CD4-positive, alpha-beta T cell treated with Interleukin-15 for 1 hour (primary cell): ENCODE measurements around the gene WDFY4.

ENCODE experiments used
- DNase-seq: peaks from one replicate; pipeline ENCODE4 v3.0.0-alpha.2; 2020

WDFY4 gene

DNA sequence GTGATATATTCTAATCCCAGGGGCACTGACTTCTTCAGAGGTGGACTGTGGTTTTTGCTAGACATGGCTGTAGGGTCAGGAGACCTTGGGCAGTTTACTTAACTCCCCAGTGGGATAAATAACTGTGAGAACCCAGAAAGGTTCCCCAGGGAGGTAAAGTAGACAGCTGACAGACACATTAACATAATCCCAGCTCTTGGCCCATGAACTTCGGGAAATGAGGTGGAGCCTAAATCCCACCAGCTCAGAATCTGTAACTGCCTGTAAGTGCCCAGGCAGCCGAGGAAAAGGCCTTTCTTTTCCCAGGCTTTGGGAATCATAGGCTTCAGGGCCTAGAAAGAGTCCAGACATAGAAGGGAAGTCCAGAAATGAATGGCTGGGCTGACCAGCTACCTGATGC is 149.0 kb downstream of the WDFY4 start:
- no peak for DNase-seq

DNA sequence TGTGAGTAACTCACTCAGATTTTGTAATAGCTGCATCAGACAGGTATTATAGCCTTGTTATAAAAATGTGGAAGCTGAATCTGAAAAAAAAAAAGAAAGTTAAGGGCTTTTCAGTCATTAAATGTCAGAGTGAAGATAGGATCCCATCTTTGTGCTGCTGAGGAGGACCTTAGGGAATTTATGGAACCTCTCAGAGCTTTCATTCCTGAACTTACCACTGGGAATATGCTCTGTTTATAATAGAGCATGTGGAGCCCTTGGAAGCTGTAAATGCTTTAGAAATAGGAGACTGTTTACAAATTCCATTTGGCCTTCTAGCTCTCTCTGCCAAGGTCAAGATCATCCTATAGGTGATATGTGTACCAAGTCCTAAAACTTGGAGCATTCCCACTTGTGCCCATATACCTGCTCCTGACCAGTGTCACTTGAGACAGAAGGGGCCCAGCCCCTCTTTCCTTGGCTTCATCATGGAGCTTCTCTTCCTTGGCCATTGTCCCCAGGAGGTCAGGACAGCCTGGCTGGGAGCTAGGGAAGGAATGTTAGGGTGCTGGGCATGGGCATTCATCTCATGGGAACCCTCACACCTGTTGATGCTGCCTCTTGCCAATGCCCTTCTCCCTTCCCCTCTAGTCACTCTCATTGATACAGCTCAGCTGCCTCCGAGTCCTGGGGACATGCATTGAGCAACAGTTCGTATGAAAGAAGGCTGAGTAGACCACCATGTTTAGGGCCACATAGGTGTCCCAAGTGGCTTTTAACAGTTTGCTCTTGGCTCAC is 149.7 kb downstream of the WDFY4 start:
- DNase-seq, result no peak

GRCh38 chr10:48835781-48836180 is 151.1 kb downstream of the WDFY4 start:
- no peak for DNase-seq

DNA sequence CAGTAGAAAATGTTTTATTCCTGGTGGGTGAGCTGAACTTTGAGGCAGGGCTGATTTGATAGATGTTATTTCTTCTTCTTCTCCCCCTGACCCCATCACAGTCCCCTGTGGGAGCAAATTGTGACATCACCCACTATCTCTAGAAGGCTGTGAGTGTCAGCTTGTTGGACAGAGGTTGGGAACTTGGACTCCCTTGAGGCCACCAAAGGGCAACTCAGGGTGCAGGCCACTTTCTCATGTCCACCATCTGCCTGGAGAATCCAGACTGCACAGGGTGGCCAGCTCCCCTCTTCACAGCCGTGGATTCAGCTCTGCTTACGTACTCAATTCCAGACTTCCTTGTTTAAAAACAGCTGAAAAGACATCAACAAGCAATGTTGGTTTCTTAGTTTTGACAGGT is 151.9 kb downstream of the WDFY4 start:
- DNase-seq, result no peak

DNA sequence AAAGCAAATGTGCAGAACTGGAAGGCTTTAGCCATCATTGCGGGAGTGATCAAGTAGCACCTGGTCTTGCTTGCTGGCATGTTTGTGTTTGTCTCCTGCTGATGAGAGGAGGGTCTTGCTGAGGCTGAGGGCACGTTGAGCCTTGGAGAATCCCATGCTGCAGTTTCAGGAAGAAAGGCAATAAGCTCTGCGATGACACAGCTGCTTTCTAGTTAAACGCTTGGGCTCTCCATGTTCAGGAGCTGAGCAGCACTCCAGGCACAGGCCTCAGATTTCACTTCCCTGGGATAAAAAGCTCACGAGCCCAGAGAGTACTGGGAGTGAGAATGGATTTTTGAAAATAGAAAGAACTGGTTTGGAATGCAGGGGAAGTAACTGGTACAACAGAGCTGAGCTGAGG is 154.2 kb downstream of the WDFY4 start:
- DNase-seq, result no peak

DNA sequence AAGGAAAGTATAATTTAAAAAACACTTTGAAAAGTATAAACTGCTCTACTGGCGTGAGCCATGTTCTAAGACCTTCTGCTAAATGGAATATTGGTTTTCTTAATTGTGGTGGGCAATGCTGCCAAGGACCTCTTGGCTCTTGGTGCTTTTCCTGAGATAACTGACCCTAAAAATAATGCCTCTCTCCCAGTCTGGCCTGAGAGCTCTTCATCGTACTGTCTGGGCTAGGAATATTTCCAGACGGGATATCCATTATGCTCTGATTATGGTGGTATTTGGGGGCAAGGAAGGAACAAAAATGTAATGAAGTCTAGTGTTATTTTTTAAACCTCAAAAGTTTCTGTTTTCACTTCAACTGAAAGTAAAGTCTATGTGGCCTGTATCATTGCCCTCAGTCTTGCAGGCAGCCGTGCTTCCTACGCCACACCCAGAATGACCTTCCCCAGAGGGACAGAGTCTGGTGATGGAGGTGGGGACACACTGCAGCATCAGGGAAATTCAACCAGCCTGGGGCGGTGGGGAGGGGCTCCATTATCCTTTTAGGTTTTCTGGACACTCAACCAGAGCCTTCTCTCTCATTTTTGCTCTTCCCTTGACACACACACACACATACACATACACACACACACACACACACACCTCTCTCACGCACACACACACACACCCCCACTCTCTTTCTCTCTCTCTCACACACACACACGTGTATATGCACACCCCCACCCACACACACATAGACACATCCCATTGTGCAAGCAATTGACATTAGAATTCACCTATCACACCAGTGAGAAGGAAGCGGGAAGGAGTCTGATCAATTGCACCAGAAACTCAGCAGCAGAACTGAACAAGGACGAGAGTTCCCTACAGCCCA is 155.4 kb downstream of the WDFY4 start:
- no peak for DNase-seq

GRCh38 chr10:48842231-48842630 is 157.6 kb downstream of the WDFY4 start:
- DNase-seq, result no peak

GRCh38 chr10:48843198-48843597 is 158.5 kb downstream of the WDFY4 start:
- no peak for DNase-seq

GRCh38 chr10:48844616-48845015 is 159.9 kb downstream of the WDFY4 start:
- no peak for DNase-seq

DNA sequence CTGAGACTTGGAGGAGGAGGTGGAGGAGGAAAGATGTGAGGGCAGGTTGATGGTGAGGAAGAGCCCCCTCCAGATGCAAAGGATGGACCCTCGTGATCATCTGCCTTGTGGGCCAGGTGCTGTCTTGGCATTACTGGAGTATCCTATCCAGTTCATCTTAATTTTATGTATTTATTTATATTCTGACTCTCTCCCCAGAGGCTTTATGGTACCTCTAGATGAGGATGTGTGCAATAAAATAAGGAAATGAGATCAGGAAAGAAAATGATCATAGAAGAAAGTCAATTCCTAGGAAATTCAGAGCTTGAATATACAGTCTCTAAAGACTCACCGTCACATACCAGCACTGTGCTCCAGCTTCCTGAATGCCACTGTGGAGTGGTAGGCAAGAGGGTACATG is 160.8 kb downstream of the WDFY4 start:
- DNase-seq, result no peak

DNA sequence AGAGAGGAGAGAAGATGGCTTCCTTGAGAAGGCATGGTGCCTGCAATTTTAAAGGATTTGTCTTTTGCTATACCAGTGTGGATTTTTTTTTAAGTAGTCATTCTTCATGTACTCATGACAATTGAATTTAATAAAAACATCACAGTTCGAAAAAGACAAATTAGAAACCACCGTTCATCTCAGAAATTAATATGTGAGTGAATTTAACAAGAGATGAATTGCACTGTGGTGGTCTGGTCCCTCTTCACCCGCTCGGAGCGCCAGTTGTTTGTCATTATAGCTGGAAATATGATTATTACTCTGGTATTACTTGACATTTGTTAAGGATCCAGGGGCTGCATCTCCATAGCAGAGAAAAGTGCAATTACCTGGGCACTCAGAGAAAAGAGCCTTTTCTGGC is 163.0 kb downstream of the WDFY4 start:
- no peak for DNase-seq

GRCh38 chr10:48856855-48857254 is 172.2 kb downstream of the WDFY4 start:
- DNase-seq, result no peak

- DNase-seq, result no peak
These were observed 187.6 kb downstream of the WDFY4 start for GRCh38 chr10:48872234-48872633.

DNA sequence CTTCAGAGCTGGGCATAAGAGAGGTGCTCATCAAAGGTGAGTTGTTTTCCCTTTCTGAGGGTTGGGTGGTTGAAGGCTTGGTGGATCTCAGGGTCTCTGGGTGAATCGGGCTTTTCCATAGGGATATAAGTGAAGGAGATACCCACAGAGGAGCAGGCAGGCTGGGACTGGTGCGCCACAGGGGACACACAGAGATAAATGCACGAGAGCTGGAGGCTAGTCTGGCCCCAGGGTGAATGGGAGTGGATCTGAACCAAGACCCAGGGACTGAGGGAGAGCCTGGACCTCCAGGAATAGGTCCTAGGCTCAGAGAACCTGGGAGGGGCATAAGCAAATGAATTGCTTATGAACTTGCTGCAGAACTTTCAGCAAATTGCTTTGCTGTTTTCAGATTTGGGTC is 193.4 kb downstream of the WDFY4 start:
- DNase-seq, result no peak

GRCh38 chr10:48879451-48879850 is 194.8 kb downstream of the WDFY4 start:
- DNase-seq, result no peak

DNA sequence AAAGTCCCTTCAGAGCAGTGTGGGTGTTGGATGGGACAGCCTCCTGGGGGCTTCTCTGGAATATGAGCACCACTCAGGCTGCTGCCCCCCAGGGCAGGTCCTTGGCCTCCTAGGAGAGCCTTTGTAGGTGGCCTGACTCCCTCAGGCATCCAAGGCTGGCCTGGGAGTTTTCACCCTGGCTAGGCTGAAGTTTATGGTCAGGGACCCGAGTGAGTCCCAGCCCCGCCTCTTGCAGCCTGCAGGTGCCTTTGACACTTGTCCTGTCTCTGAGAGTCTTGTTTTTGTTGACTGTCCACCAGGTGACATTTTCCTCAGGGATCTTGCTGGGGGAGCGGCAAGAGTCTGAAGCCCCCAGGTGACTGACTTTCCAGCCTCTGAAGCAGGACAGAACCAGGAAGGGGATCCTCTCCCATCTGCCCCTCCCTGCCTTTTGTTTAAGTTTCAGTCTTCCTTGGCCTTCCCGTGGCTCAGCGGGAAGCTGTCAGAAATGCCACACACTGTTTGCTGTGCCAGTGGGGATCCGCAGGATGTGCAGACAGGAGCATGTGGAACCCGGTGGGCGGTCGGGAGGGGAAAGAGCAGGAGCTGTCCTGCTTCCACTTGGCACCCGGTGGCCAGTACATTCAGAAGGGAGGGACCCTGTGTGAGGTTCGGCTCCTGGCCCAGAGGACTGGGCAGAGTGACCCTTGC is 195.5 kb downstream of the WDFY4 start:
- no peak for DNase-seq

GRCh38 chr10:48881937-48882336 is 197.3 kb downstream of the WDFY4 start:
- DNase-seq, result no peak

GRCh38 chr10:48882881-48883280 is 198.2 kb downstream of the WDFY4 start:
- no peak for DNase-seq

DNA sequence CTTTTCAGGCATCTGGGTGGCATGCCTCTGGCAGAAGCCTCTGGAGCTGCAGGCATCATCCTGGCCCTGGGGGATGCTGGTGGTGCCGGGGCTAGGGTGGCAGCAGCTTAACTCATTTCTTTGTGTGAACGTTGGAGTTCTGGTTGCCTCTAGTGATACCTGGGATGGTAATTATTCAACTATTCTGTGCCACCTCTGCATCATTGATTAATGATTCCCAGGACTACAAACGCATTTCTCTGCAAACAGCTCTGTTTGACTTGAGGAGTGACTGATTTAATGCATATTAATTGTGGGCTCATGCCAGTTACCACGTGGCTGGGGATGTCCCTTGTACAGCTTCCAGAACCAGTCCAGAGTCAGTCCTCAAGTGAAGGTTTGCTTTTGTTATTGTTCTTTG is 199.0 kb downstream of the WDFY4 start:
- DNase-seq, result no peak

GRCh38 chr10:48884179-48885045 is 199.7 kb downstream of the WDFY4 start:
- no peak for DNase-seq

DNA sequence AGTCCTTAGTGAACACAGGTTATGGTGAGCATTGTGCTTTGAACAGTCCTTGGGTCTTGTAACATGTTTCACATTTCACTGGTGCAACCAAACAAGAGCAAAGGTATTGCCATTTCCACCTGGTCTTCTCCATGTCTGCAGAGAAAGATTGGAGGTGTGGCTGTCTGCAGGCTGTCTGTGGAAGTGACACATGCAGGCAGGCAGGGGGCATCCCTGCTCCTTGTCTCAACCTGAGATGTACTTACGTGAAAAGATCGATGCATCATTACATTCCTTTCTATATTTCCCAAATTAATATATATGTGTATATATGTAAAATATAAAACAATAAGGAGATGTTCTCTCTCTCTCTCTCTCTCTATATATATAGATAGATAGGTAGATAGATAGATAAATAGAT is 200.7 kb downstream of the WDFY4 start:
- DNase-seq, result no peak

DNA sequence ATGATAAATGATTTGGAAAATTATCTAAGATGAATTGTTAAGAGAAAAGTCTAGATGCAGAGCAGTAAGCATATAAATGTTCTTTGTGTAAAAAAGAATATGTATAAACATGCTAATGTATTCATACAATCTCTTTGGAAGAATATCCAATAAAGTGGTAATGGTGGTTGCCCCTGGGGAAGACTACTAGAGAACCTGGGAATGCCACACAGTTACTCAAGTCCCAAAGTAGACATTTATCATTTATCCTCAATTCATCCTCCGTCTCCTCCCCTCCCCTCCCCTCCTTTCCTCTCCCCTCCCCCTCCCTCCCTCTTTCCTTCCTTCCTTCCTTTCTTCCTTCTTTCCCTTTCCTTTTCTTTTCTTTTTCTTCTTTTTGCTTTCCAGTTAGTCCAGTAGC is 203.3 kb downstream of the WDFY4 start:
- no peak for DNase-seq
